Measurements from ENCODE around the gene NLRP3. TPM values are rescaled to one million over a fixed set of nuclear protein-coding genes. Genes with fewer than 3 reads are reported as not detected.

Gene NLRP3
- total and polyA plus RNA-seq, 8 donors, result 0.09 to 3.8 (median 0.52) TPM

DNA sequence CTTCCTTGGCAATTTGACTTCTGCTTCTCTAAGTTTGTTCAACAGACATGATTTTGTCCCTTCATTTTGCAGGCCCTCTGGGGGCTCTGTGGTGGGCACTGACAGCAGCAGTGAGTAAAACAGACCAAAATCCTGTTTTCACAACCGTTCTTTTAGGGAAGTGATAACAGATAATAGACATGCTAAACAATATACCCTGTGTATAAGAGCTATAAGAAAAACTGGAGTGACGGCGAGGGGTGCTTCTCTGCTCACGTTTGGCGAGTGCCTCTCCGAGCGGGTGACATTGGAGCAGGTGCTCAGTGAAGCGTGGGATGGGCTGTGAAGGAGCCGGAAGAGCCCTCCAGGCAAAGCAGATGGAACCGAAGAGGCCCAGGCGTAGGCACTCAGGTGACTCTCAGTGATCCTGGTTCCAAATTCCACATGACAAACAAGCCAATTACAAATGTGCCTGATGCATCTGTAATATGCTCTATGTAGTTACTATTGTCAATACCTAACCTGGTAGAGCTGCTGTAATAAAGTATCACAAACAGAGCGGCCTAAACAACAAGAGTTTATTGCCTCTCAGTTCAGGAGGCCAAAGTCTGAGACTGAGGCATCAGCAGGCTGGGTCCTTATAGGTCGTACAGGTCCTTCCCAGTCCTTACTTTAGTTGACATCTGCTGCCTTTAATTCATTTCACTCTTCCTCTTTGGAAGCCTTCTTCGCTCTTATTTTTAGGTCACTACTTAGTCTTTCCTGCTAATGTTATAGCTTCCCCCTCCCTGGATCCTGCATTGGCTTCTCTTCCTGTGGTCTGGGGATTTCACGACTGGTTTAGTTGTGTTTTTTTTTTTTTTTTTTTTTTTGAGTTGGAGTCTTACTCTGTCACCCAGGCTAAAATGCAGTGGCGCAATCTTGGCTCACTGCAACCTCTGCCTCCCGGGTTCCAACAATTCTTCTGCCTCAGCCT lies 21.9 kb downstream of the NLRP3 start:
- intact Hi-C loops (cut with DNase I), result no loop called here
- Histone ChIP-seq H3K27ac (no peak overlapping the region), H3K36me3 (no peaks in the 10 kb centered on the region), H3K4me3 (no peak overlapping the region), H3K27me3 (no peaks in the 10 kb centered on the region), H3K4me1 (no peaks in the 10 kb centered on the region), H3K9me3 (no peaks in the 10 kb centered on the region)
- WGBS, 2 donors, result 61 to 70% methylated on average over 17 of the region's 17 CpGs
- TF ChIP-seq, protein P1, sequence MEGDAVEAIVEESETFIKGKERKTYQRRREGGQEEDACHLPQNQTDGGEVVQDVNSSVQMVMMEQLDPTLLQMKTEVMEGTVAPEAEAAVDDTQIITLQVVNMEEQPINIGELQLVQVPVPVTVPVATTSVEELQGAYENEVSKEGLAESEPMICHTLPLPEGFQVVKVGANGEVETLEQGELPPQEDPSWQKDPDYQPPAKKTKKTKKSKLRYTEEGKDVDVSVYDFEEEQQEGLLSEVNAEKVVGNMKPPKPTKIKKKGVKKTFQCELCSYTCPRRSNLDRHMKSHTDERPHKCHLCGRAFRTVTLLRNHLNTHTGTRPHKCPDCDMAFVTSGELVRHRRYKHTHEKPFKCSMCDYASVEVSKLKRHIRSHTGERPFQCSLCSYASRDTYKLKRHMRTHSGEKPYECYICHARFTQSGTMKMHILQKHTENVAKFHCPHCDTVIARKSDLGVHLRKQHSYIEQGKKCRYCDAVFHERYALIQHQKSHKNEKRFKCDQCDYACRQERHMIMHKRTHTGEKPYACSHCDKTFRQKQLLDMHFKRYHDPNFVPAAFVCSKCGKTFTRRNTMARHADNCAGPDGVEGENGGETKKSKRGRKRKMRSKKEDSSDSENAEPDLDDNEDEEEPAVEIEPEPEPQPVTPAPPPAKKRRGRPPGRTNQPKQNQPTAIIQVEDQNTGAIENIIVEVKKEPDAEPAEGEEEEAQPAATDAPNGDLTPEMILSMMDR (IDR thresholded peaks at IDR 0.05), result no peak
- DNase-seq, result no peak
- peak in 2 of 4 donors; percentile 18 to 19 for ATAC-seq
- no peak for FAIRE-seq

DNA sequence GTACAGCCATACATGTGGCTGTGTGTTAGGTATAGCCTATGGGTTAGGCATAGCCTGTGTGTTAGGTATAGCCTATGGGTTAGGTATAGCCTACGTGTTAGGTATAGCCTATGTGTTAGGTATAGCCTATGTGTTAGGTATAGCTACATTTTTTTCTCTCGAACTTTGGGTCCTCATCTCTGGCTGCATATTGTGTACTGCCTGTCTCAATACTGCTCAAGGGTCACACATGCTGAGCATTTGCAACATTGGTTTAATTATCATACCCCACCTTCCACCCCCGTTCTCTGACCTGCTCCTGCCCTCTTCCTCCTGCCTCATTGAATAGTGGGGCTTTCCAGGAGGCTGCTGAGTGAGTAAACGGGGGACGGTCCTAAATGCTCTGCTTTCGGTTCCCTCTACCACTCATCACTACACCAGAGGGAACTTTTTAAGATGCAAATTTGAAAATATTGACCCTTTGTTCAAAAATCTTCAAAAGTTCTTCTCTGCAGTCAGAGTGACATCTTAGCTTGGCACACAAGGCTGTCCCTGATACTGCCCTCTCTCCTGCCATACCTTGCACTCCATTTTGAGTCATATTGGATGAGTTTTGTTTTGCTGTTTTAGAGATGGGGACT lies 24.1 kb downstream of the NLRP3 start:
- no peaks in the 10 kb centered on the region for H3K27me3 ChIP-seq
- no peaks in the 10 kb centered on the region for H3K4me1 ChIP-seq
- intact Hi-C loops (cut with DNase I), result no loop called here
- no peak overlapping the region for H3K4me3 ChIP-seq
- DNase-seq, result no peak
- TF ChIP-seq, protein P1 (IDR thresholded peaks at IDR 0.05), result no peak
- no peaks in the 10 kb centered on the region for H3K36me3 ChIP-seq
- no peak for FAIRE-seq
- WGBS, 2 donors, result 51 to 69% methylated on average over 6 of the region's 6 CpGs
- ATAC-seq, result peak in 1 of 4 donors; percentile 55
- H3K9me3 ChIP-seq, result no peaks in the 10 kb centered on the region
- H3K27ac ChIP-seq, result no peak overlapping the region

DNA sequence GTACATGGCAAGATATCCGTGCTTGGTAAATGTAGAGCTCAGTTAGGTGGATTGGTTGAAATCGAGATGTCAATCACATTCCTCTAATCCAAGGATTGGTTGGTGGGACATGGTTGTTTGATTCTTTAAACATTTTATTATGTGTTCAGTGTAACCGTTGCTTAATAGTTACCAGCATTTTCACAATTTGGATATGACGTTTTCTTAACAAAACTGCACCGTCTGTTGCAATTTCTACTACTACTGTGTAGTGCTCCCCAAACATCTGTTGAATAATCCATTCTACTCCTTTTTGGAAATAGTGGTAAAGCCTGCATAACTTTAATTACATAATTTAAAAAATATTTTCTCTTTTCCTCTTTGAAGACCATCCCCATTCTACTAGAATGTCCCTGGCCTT lies 25.6 kb downstream of the NLRP3 start:
- no peaks in the 10 kb centered on the region for H3K27me3 ChIP-seq
- ATAC-seq, result no peak
- no peaks in the 10 kb centered on the region for H3K4me1 ChIP-seq
- TF ChIP-seq, protein P1 (IDR thresholded peaks at IDR 0.05), result no peak
- no peak for DNase-seq
- intact Hi-C loops (cut with DNase I), result no loop called here
- H3K36me3 ChIP-seq, result no peaks in the 10 kb centered on the region
- no peaks in the 10 kb centered on the region for H3K9me3 ChIP-seq
- FAIRE-seq, result no peak
- 66 to 71% methylated on average over 5 of the region's 5 CpGs for WGBS, 2 donors
- H3K27ac ChIP-seq, result no peak overlapping the region
- no peak overlapping the region for H3K4me3 ChIP-seq

DNA sequence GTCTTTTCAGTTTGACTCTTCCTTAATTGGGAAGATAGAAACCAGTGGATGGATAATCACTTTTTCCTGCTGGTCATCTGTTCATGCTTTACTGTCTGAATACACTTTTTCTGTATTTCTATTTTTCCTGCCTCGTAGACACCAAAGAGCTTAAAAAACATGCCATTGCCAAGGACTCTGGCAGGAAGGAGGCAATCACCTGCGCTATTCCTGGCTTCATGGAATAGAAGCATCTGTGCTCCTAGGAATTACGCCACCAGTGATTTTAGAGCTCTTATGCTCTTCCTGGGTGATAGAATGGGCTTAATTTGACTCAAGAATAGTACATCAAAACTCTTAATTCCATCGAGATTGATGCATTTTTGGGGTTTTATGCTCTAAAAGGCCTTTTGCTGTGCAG lies 26.2 kb downstream of the NLRP3 start:
- H3K27ac ChIP-seq, result no peak overlapping the region
- no peak for DNase-seq
- H3K4me1 ChIP-seq, result no peaks in the 10 kb centered on the region
- no peak for ATAC-seq
- no peaks in the 10 kb centered on the region for H3K36me3 ChIP-seq
- intact Hi-C loops (cut with DNase I), result no loop called here
- no peak overlapping the region for H3K4me3 ChIP-seq
- TF ChIP-seq, protein P1 (IDR thresholded peaks at IDR 0.05), result no peak
- WGBS, 2 donors, result 46 to 50% methylated on average over 4 of the region's 4 CpGs
- no peaks in the 10 kb centered on the region for H3K9me3 ChIP-seq
- H3K27me3 ChIP-seq, result no peaks in the 10 kb centered on the region
- no peak for FAIRE-seq

All from pancreas (tissue), 10 donors.